Measurements from ENCODE around the gene AMN1. TPM values are rescaled to one million over a fixed set of nuclear protein-coding genes. Genes with fewer than 3 reads are reported as not detected.

AMN1 gene
- total RNA-seq, 1 experiment from 2014 or later = 9.6 TPM

- no peaks in the 10 kb centered on the region for H3K9me3 ChIP-seq (ENCODE audit: control insufficient read depth, low read depth, low read length)
- H2BK15ac ChIP-seq (ENCODE audit: low read depth, low read length) = no peak overlapping the region
- no peak overlapping the region for H3K56ac ChIP-seq (ENCODE audit: insufficient read length, low read depth, low read length)
- H3K4ac ChIP-seq (ENCODE audit: low read depth, low read length) = no peak overlapping the region
- no peaks in the 10 kb centered on the region; a peak in 1 of 7 replicates for H3K36me3 Mint-ChIP-seq (ENCODE audit: insufficient read depth in 1 of 3, low read depth in 3 of 3)
- no peak overlapping the region for H3K27ac Mint-ChIP-seq
- no peak overlapping the region for H4K91ac ChIP-seq (ENCODE audit: insufficient read length, low read depth, low read length)
- H3K4me3 Mint-ChIP-seq = no peak overlapping the region
- H3T11ph ChIP-seq (ENCODE audit: low read length) = no peak overlapping the region
- H3K9me3 Mint-ChIP-seq = no peaks in the 10 kb centered on the region
- no peak overlapping the region for H2BK5ac ChIP-seq (ENCODE audit: insufficient read length, low read length)
- no peak overlapping the region for H4K5ac ChIP-seq (ENCODE audit: insufficient read length, low read depth, low read length)
- H3K18ac ChIP-seq (ENCODE audit: insufficient read length, low read depth, low read length) = no peak overlapping the region
- no peak overlapping the region for H3K23ac ChIP-seq (ENCODE audit: insufficient read length, low read depth, low read length)
- H3K9ac ChIP-seq (ENCODE audit: extremely low read depth, insufficient read length, low read length) = no peak overlapping the region
- H2AK5ac ChIP-seq (ENCODE audit: insufficient read length, low read length) = no peak overlapping the region
- H3K27ac ChIP-seq (ENCODE audit: insufficient read length, low read depth, low read length) = no peak overlapping the region
- H3K79me1 ChIP-seq (ENCODE audit: insufficient read depth, low read depth, low read length, poor library complexity, severe bottlenecking) = no peaks in the 10 kb centered on the region
- H3K27me3 Mint-ChIP-seq (ENCODE audit: low read depth) = no peaks in the 10 kb centered on the region
- no CpG with 5 or more reads among the region's 7 CpGs for WGBS (ENCODE audit: extremely low coverage, insufficient read length, low lambda C conversion rate)
- no peak overlapping the region for H2BK120ac ChIP-seq (ENCODE audit: low read depth, low read length, poor library complexity, severe bottlenecking)
- no peaks in the 10 kb centered on the region for H3K23me2 ChIP-seq (ENCODE audit: insufficient read length, low read depth, low read length, poor library complexity, severe bottlenecking)
- H2BK20ac ChIP-seq (ENCODE audit: low read depth, low read length, poor library complexity, severe bottlenecking) = no peak overlapping the region
- peaks cover 0 to 9% of the 10 kb centered on the region in 2 experiments; a peak in 3 of 4 replicates for H3K4me1 Mint-ChIP-seq
- H3K27me3 ChIP-seq (ENCODE audit: insufficient read depth, low read length) = no peaks in the 10 kb centered on the region
- H2AFZ ChIP-seq (ENCODE audit: low read length) = no peak overlapping the region
- no peak for TF ChIP-seq CTCF (conservative IDR thresholded peaks at IDR 0.05)
- H4K8ac ChIP-seq (replicated peaks; ENCODE audit: insufficient read length, low read depth, low read length) = no peak overlapping the region
- no peak for DNase-seq
- H4K20me1 ChIP-seq (ENCODE audit: control insufficient read depth, insufficient read depth, insufficient read length) = no peaks in the 10 kb centered on the region
- H3K4me2 ChIP-seq (ENCODE audit: insufficient read depth, insufficient read length, low read length) = no peak overlapping the region
- H2BK12ac ChIP-seq (ENCODE audit: insufficient read length, low read depth, low read length) = no peak overlapping the region
- H3K79me2 ChIP-seq (ENCODE audit: insufficient read depth, low read length) = no peaks in the 10 kb centered on the region
- no peaks in the 10 kb centered on the region for H3K4me1 ChIP-seq (ENCODE audit: insufficient read depth, low read length)
- H3K14ac ChIP-seq (ENCODE audit: insufficient read depth, low read length) = no peak overlapping the region
Measured at GRCh38 chr12:31626270-31626995, 102.4 kb downstream of the AMN1 start.

All from H9 (cell line).